Hepatocyte (in vitro differentiated cells): ENCODE data around the gene PIM3.

Source experiments
- CTCF ChIP-seq: fragments of 200-600 bp; sonication (generic); IDR thresholded peaks from 2 replicates; pipeline ENCODE4 v1.5.1; 2016; ENCODE audit warnings: antibody characterized with exemption, mild to moderate bottlenecking; ENCODE audit not compliant: poor library complexity
- EZH2 ChIP-seq: fragments of 200-600 bp; sonication (generic); IDR thresholded peaks from 2 replicates; pipeline ENCODE4 v1.6.1; 2016; ENCODE audit warnings: antibody characterized with exemption, mild to moderate bottlenecking, borderline replicate concordance

- no peak for TF ChIP-seq CTCF
- no peak for TF ChIP-seq EZH2
Observed at GRCh38 chr22:49954991-49955580, 5.5 kb upstream of the PIM3 start.
